Measurements from ENCODE around the gene MDK.

GRCh38 chr11:46356924-46357482 is 24.5 kb upstream of the MDK start:
- TF ChIP-seq CTCF (IDR thresholded peaks at IDR 0.05; ENCODE audit: low read depth, low read length, poor library complexity, severe bottlenecking) (no peak), EZH2phosphoT487 (IDR thresholded peaks at IDR 0.05; ENCODE audit: borderline replicate concordance, low read length) (no peak)
